Esophagus muscularis mucosa (tissue), 4 donors: Measurements from ENCODE around the gene MEGF8. TPM values are rescaled to one million over a fixed set of nuclear protein-coding genes. Genes with fewer than 3 reads are reported as not detected.

Experiments
- DNase-seq: peaks from one replicate; pipeline ENCODE4 v3.0.0-alpha.2; 2017; ENCODE audit errors: extremely low spot score
- H3K27ac ChIP-seq, 4 donors: fragments of 200-600 bp; sonication (generic); replicated peaks in 1 of 4; 1 replicate in 3 of 4; 2 replicates in 1 of 4; pipeline ENCODE4 v1.5.1; 2016 to 2019; ENCODE audit warnings: mild to moderate bottlenecking in 1 of 4
- H3K27me3 ChIP-seq, 4 donors: fragments of 200-600 bp; sonication (generic); one replicate each; pipeline versions ENCODE4 v1.5.1 to v1.6.0; 2016 to 2019
- H3K36me3 ChIP-seq, 4 donors: fragments of 200-600 bp; sonication (generic); one replicate each; pipeline ENCODE4 v1.5.1; 2016 to 2019
- H3K4me1 ChIP-seq, 4 donors: fragments of 200-600 bp; sonication (generic); one replicate each; pipeline ENCODE4 v1.5.1; 2016 to 2019
- H3K4me3 ChIP-seq, 4 donors: fragments of 200-600 bp; sonication (generic); 1 replicate in 2 of 4; 2 replicates in 2 of 4; pipeline ENCODE4 v1.5.1; 2016 to 2019; ENCODE audit warnings: mild to moderate bottlenecking in 4 of 4, moderate library complexity in 1 of 4
- H3K9me3 ChIP-seq, 4 donors: fragments of 200-600 bp; sonication (generic); 1 replicate in 3 of 4; 2 replicates in 1 of 4; pipeline ENCODE4 v1.5.1; 2016 to 2019
- CTCF ChIP-seq, 3 experiments: fragments of 200-600 bp in 2 of 3; fragments of 450-650 bp in 1 of 3; sonication (generic) in 2 of 3; IDR thresholded peaks; one replicate each; pipeline ENCODE4 v1.5.1; 2017 to 2019; ENCODE audit warnings: antibody characterized with exemption in 3 of 3, mild to moderate bottlenecking in 2 of 3, moderate library complexity in 1 of 3
- EP300 ChIP-seq: sonication (generic); formaldehyde crosslinking; IDR thresholded peaks from one replicate; pipeline ENCODE4 v1.6.1; 2017; ENCODE audit warnings: antibody characterized with exemption
- POLR2A ChIP-seq: fragments of 450-650 bp; IDR thresholded peaks from one replicate; pipeline ENCODE4 v1.6.1; 2017; ENCODE audit warnings: antibody characterized with exemption, moderate library complexity, mild to moderate bottlenecking, low read depth
- POLR2AphosphoS5 ChIP-seq, 2 donors: sonication (generic); formaldehyde crosslinking; IDR thresholded peaks; one replicate each; pipeline ENCODE4 v1.6.1; 2017; ENCODE audit warnings: antibody characterized with exemption in 2 of 2
- WGBS: methylation state at CpG from one replicate; pipeline ENCODE4 v1.1.5; 2018; 5-methylcytosine and 5-hydroxymethylcytosine counted together
- intact Hi-C: fragments of 100-400 bp; cut with DNase I; formaldehyde crosslinking; loops from one replicate; pipeline ENCODE4 v1.15.1; 2023
- total RNA-seq, 4 donors: library from RNA; depleted of rRNA; stranded (reverse); fragments of >200 nt; gene quantifications; one replicate each; pipeline versions ENCODE4 v1.1.0 to v1.2.1, GENCODE V29; 2016

Gene MEGF8
- total RNA-seq, 4 donors from 2014 or later, result 18.2 to 46.2 (median 25.5) TPM

GRCh38 chr19:42292042-42292960, 33.1 kb upstream of the MEGF8 start:
- peaks cover 0 to 17% (median 9%) of the 10 kb centered on the region in 4 donors for H3K4me1 ChIP-seq
- H3K27ac ChIP-seq, result no peak overlapping the region
- H3K27me3 ChIP-seq, result no peaks in the 10 kb centered on the region
- no peak overlapping the region for H3K4me3 ChIP-seq
- TF ChIP-seq POLR2A (no peak), EP300 (no peak), CTCF (IDR thresholded peaks at IDR 0.05) (no peak), POLR2AphosphoS5 (IDR thresholded peaks at IDR 0.05) (no peak)
- no peaks in the 10 kb centered on the region for H3K9me3 ChIP-seq
- WGBS, result 94% methylated on average over 16 of the region's 27 CpGs
- DNase-seq, result no peak
- intact Hi-C loops, result no loop called here
- H3K36me3 ChIP-seq, result peaks cover 60 to 86% (median 83%) of the 10 kb centered on the region in 4 donors

DNA sequence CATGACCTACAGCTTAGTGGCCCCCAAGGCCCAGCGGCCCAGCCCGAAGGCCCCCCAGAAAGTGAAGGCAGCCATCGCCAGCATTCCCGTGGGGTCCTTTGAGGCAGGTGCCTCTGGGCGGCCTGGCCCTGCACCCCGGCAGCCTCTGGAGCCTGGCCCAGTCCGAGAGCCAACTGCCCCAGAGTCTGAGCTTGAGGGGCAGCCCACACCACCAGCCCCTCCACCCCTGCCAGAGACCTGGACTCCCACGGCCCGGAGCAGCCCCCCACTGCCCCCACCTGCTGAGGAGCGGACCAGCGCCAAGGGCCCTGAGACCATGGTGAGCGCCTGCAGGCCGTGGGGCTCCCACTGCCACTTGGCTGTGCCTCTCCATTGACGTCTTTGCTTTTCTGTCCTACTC, 32.5 kb upstream of the MEGF8 start:
- Histone ChIP-seq H3K27me3 (no peaks in the 10 kb centered on the region), H3K27ac (no peak overlapping the region), H3K9me3 (no peaks in the 10 kb centered on the region), H3K4me3 (no peak overlapping the region), H3K4me1 (peaks cover 0 to 17% (median 9%) of the 10 kb centered on the region in 4 donors), H3K36me3 (peaks cover 53 to 79% (median 77%) of the 10 kb centered on the region in 4 donors)
- WGBS, result 80% methylated on average over 13 of the region's 14 CpGs
- DNase-seq, result no peak
- TF ChIP-seq EP300 (no peak), POLR2AphosphoS5 (IDR thresholded peaks at IDR 0.05) (no peak), POLR2A (no peak), CTCF (IDR thresholded peaks at IDR 0.05) (no peak)
- intact Hi-C loops, result no loop called here

DNA sequence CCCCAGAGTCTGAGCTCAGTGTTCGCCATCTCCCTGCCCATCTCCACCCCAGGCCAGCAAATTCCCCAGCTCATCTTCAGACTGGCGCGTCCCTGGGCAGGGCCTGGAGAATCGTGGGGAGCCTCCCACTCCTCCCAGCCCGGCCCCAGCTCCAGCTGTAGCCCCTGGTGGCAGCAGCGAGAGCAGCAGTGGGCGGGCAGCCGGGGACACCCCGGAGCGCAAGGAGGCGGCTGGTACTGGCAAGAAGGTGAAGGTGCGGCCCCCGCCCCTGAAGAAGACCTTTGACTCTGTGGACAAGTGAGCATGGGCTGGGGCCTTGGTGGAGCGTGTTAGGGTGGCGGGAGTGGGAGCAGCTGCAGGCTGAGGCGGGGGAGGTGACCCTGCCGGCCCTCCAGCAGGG, 31.9 kb upstream of the MEGF8 start:
- Histone ChIP-seq H3K9me3 (no peaks in the 10 kb centered on the region), H3K27ac (no peak overlapping the region), H3K27me3 (no peaks in the 10 kb centered on the region), H3K36me3 (peaks cover 48 to 73% (median 71%) of the 10 kb centered on the region in 4 donors), H3K4me1 (peaks cover 0 to 17% (median 9%) of the 10 kb centered on the region in 4 donors), H3K4me3 (no peak overlapping the region)
- WGBS, result 87% methylated on average over 4 of the region's 17 CpGs
- intact Hi-C loops, result no loop called here
- TF ChIP-seq EP300 (no peak), POLR2AphosphoS5 (IDR thresholded peaks at IDR 0.05) (no peak), POLR2A (no peak), CTCF (IDR thresholded peaks at IDR 0.05) (no peak)
- DNase-seq, result no peak

DNA sequence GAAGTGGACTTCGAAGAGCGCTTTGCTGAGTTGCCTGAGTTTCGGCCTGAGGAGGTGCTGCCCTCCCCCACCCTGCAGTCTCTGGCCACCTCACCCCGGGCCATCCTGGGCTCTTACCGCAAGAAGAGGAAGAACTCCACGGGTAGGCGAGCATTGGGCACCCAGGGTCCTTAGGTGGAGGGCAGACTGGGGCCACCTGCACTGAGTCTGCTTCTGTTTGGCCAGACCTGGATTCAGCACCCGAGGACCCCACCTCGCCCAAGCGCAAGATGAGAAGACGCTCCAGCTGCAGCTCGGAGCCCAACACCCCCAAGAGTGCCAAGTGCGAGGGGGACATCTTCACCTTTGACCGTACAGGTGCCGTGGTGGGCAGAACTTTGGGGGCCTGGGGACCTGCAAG, 31.5 kb upstream of the MEGF8 start:
- intact Hi-C loops, result no loop called here
- WGBS, result 82% methylated on average over 4 of the region's 15 CpGs
- H3K27ac ChIP-seq, result no peak overlapping the region
- H3K36me3 ChIP-seq, result peaks cover 44 to 69% (median 67%) of the 10 kb centered on the region in 4 donors
- H3K9me3 ChIP-seq, result no peaks in the 10 kb centered on the region
- H3K4me1 ChIP-seq, result peaks cover 0 to 17% (median 9%) of the 10 kb centered on the region in 4 donors
- H3K27me3 ChIP-seq, result no peaks in the 10 kb centered on the region
- DNase-seq, result no peak
- no peak overlapping the region for H3K4me3 ChIP-seq
- TF ChIP-seq POLR2AphosphoS5 (IDR thresholded peaks at IDR 0.05) (no peak), POLR2A (no peak)

GRCh38 chr19:42294471-42295137, 30.8 kb upstream of the MEGF8 start:
- Histone ChIP-seq H3K9me3 (no peaks in the 10 kb centered on the region), H3K36me3 (peaks cover 38 to 63% (median 60%) of the 10 kb centered on the region in 4 donors), H3K4me3 (no peak overlapping the region), H3K27ac (no peak overlapping the region), H3K27me3 (no peaks in the 10 kb centered on the region), H3K4me1 (peaks cover 0 to 17% (median 9%) of the 10 kb centered on the region in 4 donors)
- intact Hi-C loops, result loop anchor here (5.0 kb wide), 1 partner anchor 47 kb away; no protein-coding TSS in a partner anchor
- no peak for DNase-seq
- TF ChIP-seq POLR2AphosphoS5 (IDR thresholded peaks at IDR 0.05) (no peak), POLR2A (no peak), EP300 (no peak), CTCF (IDR thresholded peaks at IDR 0.05) (no peak)
- WGBS, result 81% methylated on average over 22 of the region's 24 CpGs
